Measurements from ENCODE around the gene CCT6A. TPM values are rescaled to one million over a fixed set of nuclear protein-coding genes. Genes with fewer than 3 reads are reported as not detected.

The CCT6A gene
- total and polyA plus RNA-seq, 2 donors (not counting 1 experiment from before 2014, with no cell fraction given): 40.3 to 71.3 TPM

GRCh38 chr7:56081626-56082340 lies 30.2 kb downstream of the CCT6A start:
- DNase-seq: no peak
- no peaks in the 10 kb centered on the region for H3K9me3 ChIP-seq (ENCODE audit: control extremely low read depth in 1 of 3, control insufficient read depth in 2 of 3, insufficient read depth in 1 of 3, low read length in 2 of 3)

More at GRCh38 chr7:56081626-56082340, 30.2 kb downstream of the CCT6A start:
- no peak overlapping the region for H3K4me3 ChIP-seq (ENCODE audit: control extremely low read depth in 1 of 5, extremely low read depth in 1 of 5, insufficient read depth in 1 of 5, low read depth in 2 of 5, low read length in 4 of 5)
- H3K36me3 ChIP-seq (replicated peaks in 1 of 2; ENCODE audit: control extremely low read depth in 1 of 2, control insufficient read depth in 1 of 2, extremely low read depth in 1 of 2, insufficient read depth in 2 of 2, low read length in 1 of 2): peaks cover 0 to 39% of the 10 kb centered on the region in 2 experiments
- intact Hi-C loops (cut with micrococcal nuclease): no loop called here
- no peaks in the 10 kb centered on the region for H3K27me3 ChIP-seq (replicated peaks in 1 of 4; ENCODE audit: control extremely low read depth in 1 of 4, control insufficient read depth in 3 of 4, insufficient read depth in 4 of 4, low read length in 3 of 4)
- WGBS (ENCODE audit: insufficient coverage): 98% methylated on average over 28 of the region's 29 CpGs
- H3K27ac ChIP-seq (ENCODE audit: low read length in 2 of 2): no peak overlapping the region
- no peak overlapping the region for H3K9ac ChIP-seq (ENCODE audit: low read length)
- no peak overlapping the region for H3K4me2 ChIP-seq (replicated peaks; ENCODE audit: low read depth, low read length, poor library complexity, severe bottlenecking)
- H3K4me1 Mint-ChIP-seq: no peaks in the 10 kb centered on the region
- no peak overlapping the region for H3K4me3 Mint-ChIP-seq
- POLR2A ChIA-PET: no interaction called here
- no peak overlapping the region for H3K27ac Mint-ChIP-seq
- no peak for ATAC-seq (ENCODE audit: low read depth)
- H3K4me1 ChIP-seq (ENCODE audit: control insufficient read depth in 2 of 2, insufficient read depth in 2 of 2, low read length in 2 of 2): no peaks in the 10 kb centered on the region
- TF ChIP-seq CTCF (IDR thresholded peaks at IDR 0.05) (no peak), EZH2 (IDR thresholded peaks at IDR 0.05; ENCODE audit: borderline replicate concordance, insufficient read depth, low read depth, low read length, poor library complexity, severe bottlenecking) (no peak)
- H3K9me3 Mint-ChIP-seq (ENCODE audit: insufficient read depth): no peaks in the 10 kb centered on the region
- H3K79me2 ChIP-seq (ENCODE audit: control insufficient read depth, insufficient read depth, low read length): no peaks in the 10 kb centered on the region
- H3K27me3 Mint-ChIP-seq: no peaks in the 10 kb centered on the region
- no peaks in the 10 kb centered on the region for H4K20me1 ChIP-seq (ENCODE audit: control insufficient read depth, insufficient read depth, low read length, poor library complexity, severe bottlenecking)
- no peak overlapping the region for H2AFZ ChIP-seq (ENCODE audit: insufficient read depth, low read depth, low read length, poor library complexity, severe bottlenecking)
- CTCF ChIA-PET: interaction anchor here (0.6 kb wide), 1 partner anchor 684 kb away, joined by 3 read pairs; no protein-coding TSS in a partner anchor

Measured in B cell (primary cell).